NCI-H128 (cell line): Measurements from ENCODE around the gene SLC12A7.

Source experiments
- DNase-seq: peaks from one replicate; lab custom pipeline; 2025; ENCODE audit not compliant: unreplicated experiment; lab: John Stamatoyannopoulos, UW

Gene SLC12A7

GRCh38 chr5:1141834-1142233, 30.0 kb upstream of the SLC12A7 start:
- no peak for DNase-seq

- no peak for DNase-seq
These were observed 28.9 kb upstream of the SLC12A7 start for GRCh38 chr5:1140818-1141189.

GRCh38 chr5:1140171-1140817, 28.4 kb upstream of the SLC12A7 start:
- DNase-seq, result peak; percentile 68

- DNase-seq, result no peak
These were observed 27.7 kb upstream of the SLC12A7 start for GRCh38 chr5:1139331-1140170.

- no peak for DNase-seq
These were observed 26.8 kb upstream of the SLC12A7 start for GRCh38 chr5:1138445-1139245.

- DNase-seq, result no peak
These were observed 25.9 kb upstream of the SLC12A7 start for GRCh38 chr5:1137567-1138444.

- no peak for DNase-seq
These were observed 25.0 kb upstream of the SLC12A7 start for GRCh38 chr5:1136814-1137213.

- DNase-seq, result no peak
These were observed 24.0 kb upstream of the SLC12A7 start for GRCh38 chr5:1135696-1136525.

- DNase-seq, result no peak
These were observed 22.6 kb upstream of the SLC12A7 start for GRCh38 chr5:1134478-1134877.

- DNase-seq, result no peak
These were observed 21.8 kb upstream of the SLC12A7 start for GRCh38 chr5:1133510-1134201.

GRCh38 chr5:1133108-1133507, 21.2 kb upstream of the SLC12A7 start:
- DNase-seq, result no peak

- no peak for DNase-seq
These were observed 20.7 kb upstream of the SLC12A7 start for GRCh38 chr5:1132570-1132969.

GRCh38 chr5:1131726-1132125, 19.9 kb upstream of the SLC12A7 start:
- no peak for DNase-seq

- DNase-seq, result no peak
These were observed 19.3 kb upstream of the SLC12A7 start for GRCh38 chr5:1131191-1131621.

- peak; percentile 60 for DNase-seq
These were observed 18.5 kb upstream of the SLC12A7 start for GRCh38 chr5:1130218-1130946.

GRCh38 chr5:1129711-1130055, 17.8 kb upstream of the SLC12A7 start:
- no peak for DNase-seq

- no peak for DNase-seq
These were observed 17.3 kb upstream of the SLC12A7 start for GRCh38 chr5:1128977-1129710.
